Measurements from ENCODE around the gene ZNF808.
A peak's percentile ranks its signal among the peaks of the same experiment; 100 is the strongest.
"Not testable (repeated sequence)": the region's sequence is repeated elsewhere in the genome, so short reads cannot be mapped to it uniquely, and the experiment has no call there.

ZNF808 gene

GRCh38 chr19:52527134-52527955 is at the start of gene ZNF808:
Gene ZNF808 (plus strand): TSS chr19:52527668. CDS start chr19:52543285, 15,617 bp downstream.
- peaks cover 10% of the 10 kb centered on the region for H3K4me1 ChIP-seq (ENCODE audit: control insufficient read depth, insufficient read depth, low read length)
- no peaks in the 10 kb centered on the region for H3K36me3 ChIP-seq (ENCODE audit: control insufficient read depth in 2 of 2, insufficient read depth in 2 of 2, low read length in 2 of 2)
- H3K4me3 ChIP-seq (ENCODE audit: low read length in 2 of 2): peak within 1 kb of the TSS; percentile 81 to 92
- H3K27me3 ChIP-seq (ENCODE audit: control insufficient read depth in 1 of 2, insufficient read depth in 2 of 2, low read length in 2 of 2): no peaks in the 10 kb centered on the region
- peak within 1 kb of the TSS; percentile 89 for H3K27ac ChIP-seq (ENCODE audit: low read length)
- H3K9me3 ChIP-seq (ENCODE audit: control insufficient read depth in 2 of 2, low read length in 2 of 2): no peaks in the 10 kb centered on the region
- peak within 1 kb of the TSS; percentile 82 to 91 for H3K9ac ChIP-seq (ENCODE audit: low read length in 2 of 2)

- not testable (repeated sequence) for H3K27ac ChIP-seq (ENCODE audit: low read length); H3K36me3 ChIP-seq (ENCODE audit: control insufficient read depth in 2 of 2, insufficient read depth in 2 of 2, low read length in 2 of 2); H3K4me1 ChIP-seq (ENCODE audit: control insufficient read depth, insufficient read depth, low read length); H3K27me3 ChIP-seq (ENCODE audit: control insufficient read depth in 1 of 2, insufficient read depth in 2 of 2, low read length in 2 of 2); H3K9ac ChIP-seq (ENCODE audit: low read length in 2 of 2); H3K4me3 ChIP-seq (ENCODE audit: low read length in 2 of 2)
- peaks cover 15 to 71% of the 10 kb centered on the region in 2 donors for H3K9me3 ChIP-seq (ENCODE audit: control insufficient read depth in 2 of 2, low read length in 2 of 2)
Observed at GRCh38 chr19:52484111-52484743, 43.2 kb upstream of the ZNF808 start.

GRCh38 chr19:52485064-52485463 is 42.4 kb upstream of the ZNF808 start:
- H3K36me3 ChIP-seq (ENCODE audit: control insufficient read depth in 2 of 2, insufficient read depth in 2 of 2, low read length in 2 of 2); H3K4me3 ChIP-seq (ENCODE audit: low read length in 2 of 2); H3K27ac ChIP-seq (ENCODE audit: low read length); H3K27me3 ChIP-seq (ENCODE audit: control insufficient read depth in 1 of 2, insufficient read depth in 2 of 2, low read length in 2 of 2); H3K9ac ChIP-seq (ENCODE audit: low read length in 2 of 2); H3K4me1 ChIP-seq (ENCODE audit: control insufficient read depth, insufficient read depth, low read length): not testable (repeated sequence)
- H3K9me3 ChIP-seq (ENCODE audit: control insufficient read depth in 2 of 2, low read length in 2 of 2): peaks cover 15 to 65% of the 10 kb centered on the region in 2 donors

GRCh38 chr19:52485561-52486240 is 41.8 kb upstream of the ZNF808 start:
- not testable (repeated sequence) for H3K9ac ChIP-seq (ENCODE audit: low read length in 2 of 2); H3K4me1 ChIP-seq (ENCODE audit: control insufficient read depth, insufficient read depth, low read length); H3K36me3 ChIP-seq (ENCODE audit: control insufficient read depth in 2 of 2, insufficient read depth in 2 of 2, low read length in 2 of 2); H3K4me3 ChIP-seq (ENCODE audit: low read length in 2 of 2); H3K27me3 ChIP-seq (ENCODE audit: control insufficient read depth in 1 of 2, insufficient read depth in 2 of 2, low read length in 2 of 2); H3K27ac ChIP-seq (ENCODE audit: low read length)
- peaks cover 15 to 60% of the 10 kb centered on the region in 2 donors for H3K9me3 ChIP-seq (ENCODE audit: control insufficient read depth in 2 of 2, low read length in 2 of 2)

- H3K27ac ChIP-seq (ENCODE audit: low read length): no peak overlapping the region
- H3K27me3 ChIP-seq (ENCODE audit: control insufficient read depth in 1 of 2, insufficient read depth in 2 of 2, low read length in 2 of 2): no peaks in the 10 kb centered on the region
- H3K9ac ChIP-seq (ENCODE audit: low read length in 2 of 2): no peak overlapping the region
- no peaks in the 10 kb centered on the region for H3K36me3 ChIP-seq (ENCODE audit: control insufficient read depth in 2 of 2, insufficient read depth in 2 of 2, low read length in 2 of 2)
- peaks cover 0 to 13% of the 10 kb centered on the region in 2 donors for H3K9me3 ChIP-seq (ENCODE audit: control insufficient read depth in 2 of 2, low read length in 2 of 2)
- H3K4me3 ChIP-seq (ENCODE audit: low read length in 2 of 2): peak overlapping the region; percentile 53 to 54
- no peaks in the 10 kb centered on the region for H3K4me1 ChIP-seq (ENCODE audit: control insufficient read depth, insufficient read depth, low read length)
Observed at GRCh38 chr19:52492201-52492993, 35.1 kb upstream of the ZNF808 start.

- no peak overlapping the region for H3K27ac ChIP-seq (ENCODE audit: low read length)
- H3K4me1 ChIP-seq (ENCODE audit: control insufficient read depth, insufficient read depth, low read length): no peaks in the 10 kb centered on the region
- no peak overlapping the region for H3K9ac ChIP-seq (ENCODE audit: low read length in 2 of 2)
- peak overlapping the region; percentile 53 to 54 for H3K4me3 ChIP-seq (ENCODE audit: low read length in 2 of 2)
- no peaks in the 10 kb centered on the region for H3K36me3 ChIP-seq (ENCODE audit: control insufficient read depth in 2 of 2, insufficient read depth in 2 of 2, low read length in 2 of 2)
- no peaks in the 10 kb centered on the region for H3K27me3 ChIP-seq (ENCODE audit: control insufficient read depth in 1 of 2, insufficient read depth in 2 of 2, low read length in 2 of 2)
- peaks cover 0 to 10% of the 10 kb centered on the region in 2 donors for H3K9me3 ChIP-seq (ENCODE audit: control insufficient read depth in 2 of 2, low read length in 2 of 2)
Observed at GRCh38 chr19:52492994-52493470, 34.4 kb upstream of the ZNF808 start.

GRCh38 chr19:52494518-52494917 is 33.0 kb upstream of the ZNF808 start:
- H3K4me3 ChIP-seq (ENCODE audit: low read length in 2 of 2): no peak overlapping the region
- no peak overlapping the region for H3K9ac ChIP-seq (ENCODE audit: low read length in 2 of 2)
- peaks cover 3 to 6% of the 10 kb centered on the region in 2 donors for H3K9me3 ChIP-seq (ENCODE audit: control insufficient read depth in 2 of 2, low read length in 2 of 2)
- no peaks in the 10 kb centered on the region for H3K36me3 ChIP-seq (ENCODE audit: control insufficient read depth in 2 of 2, insufficient read depth in 2 of 2, low read length in 2 of 2)
- no peaks in the 10 kb centered on the region for H3K27me3 ChIP-seq (ENCODE audit: control insufficient read depth in 1 of 2, insufficient read depth in 2 of 2, low read length in 2 of 2)
- H3K27ac ChIP-seq (ENCODE audit: low read length): no peak overlapping the region
- no peaks in the 10 kb centered on the region for H3K4me1 ChIP-seq (ENCODE audit: control insufficient read depth, insufficient read depth, low read length)

GRCh38 chr19:52498571-52498970 is 28.9 kb upstream of the ZNF808 start:
- Histone ChIP-seq H3K27ac (ENCODE audit: low read length) (no peak overlapping the region), H3K36me3 (ENCODE audit: control insufficient read depth in 2 of 2, insufficient read depth in 2 of 2, low read length in 2 of 2) (peaks cover 0 to 4% of the 10 kb centered on the region in 2 donors), H3K9me3 (ENCODE audit: control insufficient read depth in 2 of 2, low read length in 2 of 2) (peaks cover 0 to 6% of the 10 kb centered on the region in 2 donors), H3K9ac (ENCODE audit: low read length in 2 of 2) (no peak overlapping the region), H3K27me3 (ENCODE audit: control insufficient read depth in 1 of 2, insufficient read depth in 2 of 2, low read length in 2 of 2) (no peaks in the 10 kb centered on the region), H3K4me1 (ENCODE audit: control insufficient read depth, insufficient read depth, low read length) (no peaks in the 10 kb centered on the region), H3K4me3 (ENCODE audit: low read length in 2 of 2) (no peak overlapping the region)

- not testable (repeated sequence) for H3K9me3 ChIP-seq (ENCODE audit: control insufficient read depth in 2 of 2, low read length in 2 of 2); H3K27me3 ChIP-seq (ENCODE audit: control insufficient read depth in 1 of 2, insufficient read depth in 2 of 2, low read length in 2 of 2); H3K27ac ChIP-seq (ENCODE audit: low read length); H3K4me3 ChIP-seq (ENCODE audit: low read length in 2 of 2); H3K36me3 ChIP-seq (ENCODE audit: control insufficient read depth in 2 of 2, insufficient read depth in 2 of 2, low read length in 2 of 2); H3K4me1 ChIP-seq (ENCODE audit: control insufficient read depth, insufficient read depth, low read length); H3K9ac ChIP-seq (ENCODE audit: low read length in 2 of 2)
Observed at GRCh38 chr19:52500474-52500873, 27.0 kb upstream of the ZNF808 start.

GRCh38 chr19:52500991-52501390 is 26.5 kb upstream of the ZNF808 start:
- H3K9me3 ChIP-seq (ENCODE audit: control insufficient read depth in 2 of 2, low read length in 2 of 2); H3K4me3 ChIP-seq (ENCODE audit: low read length in 2 of 2); H3K9ac ChIP-seq (ENCODE audit: low read length in 2 of 2); H3K27ac ChIP-seq (ENCODE audit: low read length); H3K27me3 ChIP-seq (ENCODE audit: control insufficient read depth in 1 of 2, insufficient read depth in 2 of 2, low read length in 2 of 2); H3K36me3 ChIP-seq (ENCODE audit: control insufficient read depth in 2 of 2, insufficient read depth in 2 of 2, low read length in 2 of 2); H3K4me1 ChIP-seq (ENCODE audit: control insufficient read depth, insufficient read depth, low read length): not testable (repeated sequence)
